Right hindlimb (tissue), 1 donor: Measurements from ENCODE around the gene TMEM107.
"Not testable (repeated sequence)": the region's sequence is repeated elsewhere in the genome, so short reads cannot be mapped to it uniquely, and the experiment has no call there.

Source experiments
- DNase-seq: peaks from one replicate; pipeline ENCODE4 v3.0.0-alpha.2; 2018

TMEM107 gene

GRCh38 chr17:8176197-8176940, at the start of gene TMEM107:
Gene TMEM107, minus strand, starts transcription at chr17:8176380. Its CDS starts 94 bp downstream, at chr17:8176286.
- DNase-seq = peak; percentile 95

- no peak for DNase-seq
These were observed 49.0 kb upstream of the TMEM107 start for GRCh38 chr17:8224891-8225812.

DNA sequence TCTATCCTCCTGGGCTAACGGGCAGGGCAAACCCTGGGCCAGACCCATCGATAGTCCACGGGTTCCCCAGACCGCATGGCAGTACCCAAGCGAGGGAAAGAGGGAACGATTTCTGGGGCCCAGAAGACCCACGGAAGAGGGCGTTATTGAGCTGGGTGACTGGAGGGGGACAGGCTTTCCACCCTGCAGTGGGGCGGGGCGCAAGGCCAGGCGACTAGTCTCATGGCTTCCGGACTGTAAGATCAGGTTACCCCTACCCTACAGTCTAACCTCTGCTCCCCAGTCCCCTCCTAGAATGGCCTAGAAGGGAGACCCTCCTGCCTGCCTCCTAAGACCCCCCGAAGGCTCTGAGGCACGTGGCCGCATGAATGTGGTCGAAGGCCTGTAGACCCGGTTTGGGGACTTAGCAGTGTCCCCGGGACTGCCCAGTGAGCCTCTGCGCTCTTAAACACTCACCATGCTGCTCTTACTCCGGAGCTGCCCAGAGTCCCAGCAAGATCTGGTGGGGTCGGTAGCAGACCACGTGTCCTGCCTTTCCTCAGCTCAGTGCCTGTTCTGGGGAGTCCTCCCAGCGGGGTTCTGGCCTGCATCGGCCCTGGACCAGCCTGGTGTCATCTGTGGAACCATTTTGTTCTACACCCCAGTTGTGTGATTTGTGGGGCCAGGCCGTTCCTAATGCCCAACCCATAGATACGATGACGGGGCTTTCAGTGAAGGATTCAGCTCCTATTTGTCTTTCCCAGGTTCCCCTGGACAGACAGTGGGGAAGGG, 47.4 kb upstream of the TMEM107 start:
- DNase-seq = peak; percentile 83

- DNase-seq = peak; percentile 96
These were observed 46.6 kb upstream of the TMEM107 start for GRCh38 chr17:8222630-8223355.

DNA sequence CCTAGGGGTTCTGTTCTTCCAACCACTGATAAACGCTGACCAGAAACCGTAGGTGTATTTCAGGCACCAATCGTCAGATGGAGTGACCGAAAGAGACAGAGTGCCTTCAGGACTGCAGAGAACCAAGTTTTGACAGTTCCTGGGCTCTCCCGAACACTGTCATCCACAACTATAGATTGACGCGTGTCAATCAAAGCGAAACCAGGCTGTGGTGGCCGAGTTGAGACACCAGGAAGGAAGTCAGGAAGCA, 46.1 kb upstream of the TMEM107 start:
- no peak for DNase-seq

DNA sequence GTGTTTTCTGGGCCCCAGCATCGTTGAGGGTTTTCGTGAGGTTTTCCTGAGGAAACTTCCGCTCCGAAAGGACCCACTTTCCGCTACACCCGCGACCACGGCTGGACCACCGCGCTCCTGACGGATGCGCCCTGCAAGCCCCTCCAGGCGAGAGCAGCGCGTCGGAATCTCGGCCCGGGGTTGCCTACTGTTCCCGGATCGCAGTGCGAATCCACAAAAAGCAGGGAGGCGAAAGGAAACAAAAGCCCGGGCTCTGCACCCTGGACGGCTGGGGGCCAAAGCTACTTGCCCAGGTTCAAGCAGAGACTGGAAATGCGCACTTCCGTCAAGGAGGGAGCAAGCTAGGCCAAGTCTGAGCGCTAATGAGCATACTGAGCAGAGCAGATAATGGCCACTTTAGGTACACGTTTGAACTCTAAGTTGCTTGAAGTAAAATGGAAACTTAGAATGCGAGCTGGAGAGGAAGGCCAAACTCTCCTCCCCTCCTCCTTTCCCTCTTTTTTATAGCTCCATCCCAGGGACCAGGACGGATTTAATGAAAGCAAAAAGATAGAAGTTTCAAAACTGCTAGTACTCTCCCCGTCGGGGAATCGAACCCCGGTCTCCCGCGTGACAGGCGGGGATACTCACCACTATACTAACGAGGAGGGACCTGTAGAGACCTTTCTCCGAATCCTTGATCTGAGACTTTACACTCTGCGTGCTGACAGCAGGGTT, 45.6 kb upstream of the TMEM107 start:
- DNase-seq = peak; percentile 94

- DNase-seq = peak; percentile 96
These were observed 44.8 kb upstream of the TMEM107 start for GRCh38 chr17:8220783-8221662.

- DNase-seq = not testable (repeated sequence)
These were observed 37.8 kb upstream of the TMEM107 start for GRCh38 chr17:8214000-8214399.

- no peak for DNase-seq
These were observed 36.4 kb upstream of the TMEM107 start for GRCh38 chr17:8212312-8213180.

- DNase-seq = no peak
These were observed 34.7 kb upstream of the TMEM107 start for GRCh38 chr17:8210761-8211458.

- DNase-seq = peak; percentile 97
These were observed 34.0 kb upstream of the TMEM107 start, which contains the start of gene AURKB for GRCh38 chr17:8209907-8210760. Gene AURKB, minus strand, starts transcription at chr17:8210575. Its CDS starts 351 bp downstream, at chr17:8210224.

DNA sequence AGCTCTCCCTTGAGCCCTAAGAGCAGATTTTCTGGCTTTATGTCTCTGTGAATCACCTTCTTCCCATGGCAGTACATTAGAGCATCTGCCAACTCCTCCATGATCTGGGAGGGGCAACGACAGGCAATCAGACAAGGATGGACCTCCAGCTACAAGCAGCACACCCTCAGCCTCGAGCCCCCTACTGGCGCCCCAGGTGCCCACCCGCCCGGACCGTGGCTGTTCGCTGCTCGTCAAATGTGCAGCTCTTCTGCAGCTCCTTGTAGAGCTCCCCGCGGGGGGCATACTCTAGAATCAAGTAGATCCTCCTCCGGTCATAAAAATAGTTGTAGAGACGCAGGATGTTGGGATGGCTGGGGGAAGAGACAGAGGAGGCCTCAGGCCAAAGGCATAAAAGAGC, 30.4 kb upstream of the TMEM107 start:
- DNase-seq = no peak

DNA sequence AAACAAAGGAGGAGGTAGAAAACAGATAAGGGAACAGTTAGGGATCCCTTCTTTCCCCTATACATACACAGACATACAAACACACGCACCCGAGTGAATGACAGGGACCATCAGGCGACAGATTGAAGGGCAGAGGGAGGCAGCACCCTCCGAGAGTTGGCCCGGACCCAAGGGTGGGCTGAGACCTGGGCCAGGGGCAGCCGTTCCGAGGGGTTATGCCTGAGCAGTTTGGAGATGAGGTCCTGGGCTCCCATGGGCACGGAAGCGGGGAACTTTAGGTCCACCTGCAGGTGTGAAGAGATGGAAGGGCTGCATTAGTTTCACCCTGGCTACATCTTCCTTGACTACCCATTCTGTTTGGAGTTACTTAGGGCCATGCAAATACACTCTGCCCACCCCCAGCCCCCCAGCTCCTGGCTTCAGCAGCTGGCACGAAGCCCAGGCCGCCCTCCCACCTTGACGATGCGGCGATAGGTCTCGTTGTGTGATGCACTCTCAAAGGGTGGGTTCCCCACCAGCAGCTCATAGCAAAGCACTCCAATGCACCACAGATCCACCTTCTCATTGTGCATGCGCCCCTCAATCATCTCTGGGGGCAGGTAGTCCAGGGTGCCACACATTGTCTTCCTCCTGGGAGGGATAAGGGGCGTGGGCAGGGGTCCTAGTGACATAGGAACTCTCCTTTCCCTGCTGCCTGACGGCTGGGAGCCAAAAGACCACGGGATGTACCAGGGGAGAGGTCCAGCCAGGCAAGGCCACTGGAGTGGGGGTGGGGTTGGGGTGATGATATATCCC, 28.8 kb upstream of the TMEM107 start:
- no peak for DNase-seq

- peak; percentile 87 for DNase-seq
These were observed 16.1 kb upstream of the TMEM107 start for GRCh38 chr17:8192070-8192815.

DNA sequence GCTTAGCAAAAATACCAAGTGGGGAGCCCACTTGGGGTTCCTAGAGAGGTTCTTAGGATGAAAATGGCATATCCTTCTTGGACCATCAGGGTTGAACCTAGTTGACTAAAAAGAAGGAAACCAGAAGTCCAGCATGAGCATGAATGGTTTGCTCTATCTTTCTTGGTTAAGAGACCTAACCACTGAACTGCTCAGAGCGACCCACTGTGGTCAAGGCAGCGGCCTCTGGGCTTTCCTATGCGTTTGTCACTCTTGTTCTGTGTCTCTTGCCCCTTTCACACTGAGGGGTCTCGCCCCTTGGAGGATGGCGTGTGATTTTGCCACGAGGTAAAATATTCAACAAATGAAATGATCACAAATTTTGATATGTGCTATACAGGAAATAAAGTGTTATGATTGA, 14.3 kb upstream of the TMEM107 start:
- DNase-seq = no peak

- DNase-seq = peak; percentile 98
These were observed 13.7 kb upstream of the TMEM107 start, which contains the start of gene BORCS6 for GRCh38 chr17:8189711-8190477. Gene BORCS6, minus strand, starts transcription at chr17:8190180. Its CDS starts 40 bp downstream, at chr17:8190140.
